Measurements from ENCODE around the gene PFKFB3.

PFKFB3 gene

DNA sequence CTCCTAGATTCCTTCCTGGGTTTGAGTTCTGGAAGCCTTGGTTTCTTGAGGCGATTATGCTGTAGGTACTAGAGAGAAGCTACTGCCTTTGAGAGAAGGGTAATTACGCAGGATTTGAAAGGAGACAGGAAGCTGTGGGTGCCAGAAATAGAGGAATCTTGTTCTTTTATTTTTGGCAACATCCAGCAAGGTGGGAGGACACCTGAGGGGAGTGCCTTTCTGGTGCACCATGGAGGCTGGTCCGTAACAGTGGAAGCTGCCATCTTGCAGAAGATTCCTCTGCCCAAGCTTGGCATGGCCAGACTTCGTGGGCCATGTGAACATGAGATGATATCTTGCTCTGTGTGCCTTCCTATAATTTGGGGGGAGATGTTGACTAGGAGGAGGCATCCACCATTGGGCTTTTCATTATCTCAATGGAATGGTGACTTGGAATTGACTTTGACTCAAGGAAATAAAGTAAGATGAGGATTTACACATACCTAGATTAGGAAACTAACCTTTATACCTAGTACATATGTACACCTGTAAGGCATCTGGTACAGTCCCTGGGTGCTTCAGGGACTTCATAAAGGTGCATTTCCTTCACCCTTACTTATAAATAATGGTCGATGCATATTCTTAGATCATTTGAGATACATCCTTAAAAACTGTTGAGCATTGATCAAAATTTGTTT is 98.2 kb downstream of the PFKFB3 start:
- no peak for DNase-seq (ENCODE audit: low spot score)

DNA sequence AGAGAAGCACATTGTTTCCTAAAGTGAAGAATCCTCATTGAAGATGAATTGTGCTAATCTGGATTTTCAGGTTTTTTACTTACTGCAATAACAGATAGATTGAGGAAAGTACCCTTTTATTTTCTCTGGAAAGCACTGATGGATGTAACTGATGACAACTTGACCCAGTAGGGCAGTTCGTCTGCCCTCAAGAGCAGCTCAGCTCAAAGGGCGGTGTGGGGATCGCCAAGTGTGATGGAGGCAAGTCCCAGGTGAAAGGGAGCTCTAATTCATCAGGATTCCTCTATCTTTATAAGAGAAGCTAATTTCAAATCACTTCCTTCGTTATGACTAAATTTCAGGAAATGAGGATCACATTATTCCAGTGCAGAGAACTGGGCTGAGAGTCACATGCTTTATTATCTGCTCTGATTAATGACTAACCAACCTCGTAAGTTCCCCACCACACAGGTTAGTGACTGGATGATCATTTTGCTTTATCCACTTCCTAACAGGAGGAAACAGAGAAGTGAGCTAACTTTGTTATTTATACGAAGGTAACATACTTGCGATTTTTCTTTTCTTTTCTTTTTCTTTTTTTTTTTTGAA is 98.8 kb downstream of the PFKFB3 start:
- DNase-seq (ENCODE audit: low spot score): no peak

All from activated CD4-positive, alpha-beta T cell treated with anti-CD3 and anti-CD28 coated beads, Interleukin-2, Interleukin-4, amounts not matched to agents 100 ng/mL and 50 ng/mL, durations not matched to agents 16 hours and 8 hours (primary cell).